ENCODE data around the gene PWWP2B. TPM values are rescaled to one million over a fixed set of nuclear protein-coding genes. Genes with fewer than 3 reads are reported as not detected.
"Not testable (repeated sequence)": the region's sequence is repeated elsewhere in the genome, so short reads cannot be mapped to it uniquely, and the experiment has no call there.

PWWP2B gene
- total RNA-seq, 1 donor from 2014 or later: 27.1 TPM

DNA sequence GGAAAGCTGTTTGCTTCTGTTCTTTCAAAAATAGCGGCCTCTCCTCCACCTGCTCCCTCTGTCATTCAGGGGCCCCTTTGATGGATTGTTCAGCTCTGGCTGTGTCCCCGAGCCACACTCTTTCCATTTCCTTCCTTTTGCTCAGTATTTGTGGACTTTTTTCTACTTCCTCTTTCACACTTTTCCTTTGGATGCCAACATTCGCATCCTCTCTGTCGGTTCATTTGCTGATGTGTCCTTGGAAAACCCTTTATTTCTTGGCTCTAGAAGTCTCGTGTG is 11.7 kb upstream of the PWWP2B start:
- H3K27me3 ChIP-seq (ENCODE audit: control insufficient read depth, insufficient read depth, low read length): peaks cover 12% of the 10 kb centered on the region
- H3K36me3 ChIP-seq (ENCODE audit: control insufficient read depth, insufficient read depth, low read length): no peaks in the 10 kb centered on the region
- TF ChIP-seq, protein P1, sequence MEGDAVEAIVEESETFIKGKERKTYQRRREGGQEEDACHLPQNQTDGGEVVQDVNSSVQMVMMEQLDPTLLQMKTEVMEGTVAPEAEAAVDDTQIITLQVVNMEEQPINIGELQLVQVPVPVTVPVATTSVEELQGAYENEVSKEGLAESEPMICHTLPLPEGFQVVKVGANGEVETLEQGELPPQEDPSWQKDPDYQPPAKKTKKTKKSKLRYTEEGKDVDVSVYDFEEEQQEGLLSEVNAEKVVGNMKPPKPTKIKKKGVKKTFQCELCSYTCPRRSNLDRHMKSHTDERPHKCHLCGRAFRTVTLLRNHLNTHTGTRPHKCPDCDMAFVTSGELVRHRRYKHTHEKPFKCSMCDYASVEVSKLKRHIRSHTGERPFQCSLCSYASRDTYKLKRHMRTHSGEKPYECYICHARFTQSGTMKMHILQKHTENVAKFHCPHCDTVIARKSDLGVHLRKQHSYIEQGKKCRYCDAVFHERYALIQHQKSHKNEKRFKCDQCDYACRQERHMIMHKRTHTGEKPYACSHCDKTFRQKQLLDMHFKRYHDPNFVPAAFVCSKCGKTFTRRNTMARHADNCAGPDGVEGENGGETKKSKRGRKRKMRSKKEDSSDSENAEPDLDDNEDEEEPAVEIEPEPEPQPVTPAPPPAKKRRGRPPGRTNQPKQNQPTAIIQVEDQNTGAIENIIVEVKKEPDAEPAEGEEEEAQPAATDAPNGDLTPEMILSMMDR (IDR thresholded peaks at IDR 0.05; ENCODE audit: insufficient read depth, low read length, poor library complexity, severe bottlenecking): no peak
- H3K4me3 ChIP-seq (ENCODE audit: low read depth, low read length): no peak overlapping the region
- no peak for DNase-seq (ENCODE audit: low read depth)

DNA sequence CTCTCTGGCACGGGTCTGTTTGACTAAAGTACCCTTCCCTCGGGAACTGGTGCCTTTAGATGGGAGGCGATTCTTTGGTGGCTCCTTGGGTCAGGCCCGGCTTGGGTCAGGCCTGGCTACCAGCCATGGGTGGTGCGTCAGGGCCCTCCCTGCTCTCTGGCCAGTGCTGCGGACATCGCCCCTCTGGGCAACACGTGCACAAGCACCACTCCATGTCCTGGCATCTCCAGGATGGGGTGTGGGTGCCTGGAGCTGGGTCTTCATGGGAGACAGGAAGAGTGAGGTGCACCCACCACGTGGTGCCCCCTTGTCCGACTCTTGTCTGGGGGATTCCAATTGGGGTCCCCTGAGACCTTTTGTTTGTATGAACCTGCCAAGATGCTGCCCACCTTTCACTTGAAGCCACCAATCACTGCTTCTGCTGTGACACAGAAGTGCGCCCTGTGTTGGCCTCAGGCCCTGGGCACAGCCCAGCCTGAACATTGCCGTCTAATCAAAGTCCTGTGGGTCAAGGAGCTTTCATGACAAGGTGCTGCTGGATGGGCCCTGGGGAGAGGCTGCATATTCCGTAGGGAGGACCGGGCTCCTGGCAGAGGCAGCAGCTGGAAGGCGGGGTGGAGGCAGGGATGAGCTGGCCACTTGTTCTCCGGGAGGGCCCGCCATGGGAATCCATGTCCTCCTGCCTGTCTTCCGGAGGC is 11.1 kb upstream of the PWWP2B start:
- H3K4me3 ChIP-seq (ENCODE audit: low read depth, low read length): no peak overlapping the region
- H3K36me3 ChIP-seq (ENCODE audit: control insufficient read depth, insufficient read depth, low read length): no peaks in the 10 kb centered on the region
- peaks cover 12% of the 10 kb centered on the region for H3K27me3 ChIP-seq (ENCODE audit: control insufficient read depth, insufficient read depth, low read length)
- TF ChIP-seq, protein P1 (IDR thresholded peaks at IDR 0.05; ENCODE audit: insufficient read depth, low read length, poor library complexity, severe bottlenecking): no peak
- no peak for DNase-seq (ENCODE audit: low read depth)

DNA sequence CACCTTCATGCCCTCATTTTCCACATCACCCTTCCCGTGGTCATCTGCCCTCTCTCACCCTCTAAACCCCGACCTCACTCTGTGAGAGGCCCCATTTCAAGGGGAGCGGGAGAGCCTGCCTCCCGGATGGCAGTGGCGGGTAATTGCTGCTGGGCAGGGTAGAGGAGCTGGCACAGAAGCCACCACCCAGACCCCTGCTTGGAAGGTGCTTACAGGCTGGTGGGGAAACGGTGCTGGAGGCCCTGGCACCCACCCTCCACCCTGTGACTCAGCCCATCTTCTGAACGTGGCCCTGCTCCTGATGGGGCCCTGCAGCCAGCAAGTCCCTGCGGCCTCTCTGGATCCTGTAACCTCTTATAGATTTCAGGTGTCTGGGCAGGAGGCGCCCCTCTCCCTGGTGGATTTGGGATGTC is 10.6 kb upstream of the PWWP2B start:
- TF ChIP-seq, protein P1 (IDR thresholded peaks at IDR 0.05; ENCODE audit: insufficient read depth, low read length, poor library complexity, severe bottlenecking): no peak
- Histone ChIP-seq H3K27me3 (ENCODE audit: control insufficient read depth, insufficient read depth, low read length) (peaks cover 12% of the 10 kb centered on the region), H3K4me3 (ENCODE audit: low read depth, low read length) (no peak overlapping the region), H3K36me3 (ENCODE audit: control insufficient read depth, insufficient read depth, low read length) (no peaks in the 10 kb centered on the region)
- no peak for DNase-seq (ENCODE audit: low read depth)

DNA sequence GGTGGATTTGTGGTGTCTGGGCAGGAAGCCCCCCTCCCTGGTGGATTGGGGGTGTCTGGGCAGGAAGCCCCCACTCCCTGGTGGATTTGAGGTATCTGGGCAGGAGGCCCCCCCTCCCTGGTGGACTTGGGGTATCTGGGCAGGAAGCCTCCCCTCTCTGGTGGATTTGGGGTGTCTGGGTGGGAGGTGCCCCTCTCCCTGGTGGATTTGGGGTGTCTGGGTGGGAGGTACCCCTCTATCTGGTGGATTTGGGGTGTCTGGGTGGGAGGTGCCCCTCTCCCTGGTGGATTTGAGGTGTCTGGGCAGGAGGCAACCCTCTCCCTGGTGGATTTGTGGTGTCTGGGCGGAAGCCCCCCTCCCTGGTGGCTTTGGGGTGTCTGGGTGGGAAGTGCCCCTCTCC is 10.1 kb upstream of the PWWP2B start:
- H3K27me3 ChIP-seq (ENCODE audit: control insufficient read depth, insufficient read depth, low read length): peaks cover 12% of the 10 kb centered on the region
- not testable (repeated sequence) for H3K36me3 ChIP-seq (ENCODE audit: control insufficient read depth, insufficient read depth, low read length); DNase-seq (ENCODE audit: low read depth); H3K4me3 ChIP-seq (ENCODE audit: low read depth, low read length)

DNA sequence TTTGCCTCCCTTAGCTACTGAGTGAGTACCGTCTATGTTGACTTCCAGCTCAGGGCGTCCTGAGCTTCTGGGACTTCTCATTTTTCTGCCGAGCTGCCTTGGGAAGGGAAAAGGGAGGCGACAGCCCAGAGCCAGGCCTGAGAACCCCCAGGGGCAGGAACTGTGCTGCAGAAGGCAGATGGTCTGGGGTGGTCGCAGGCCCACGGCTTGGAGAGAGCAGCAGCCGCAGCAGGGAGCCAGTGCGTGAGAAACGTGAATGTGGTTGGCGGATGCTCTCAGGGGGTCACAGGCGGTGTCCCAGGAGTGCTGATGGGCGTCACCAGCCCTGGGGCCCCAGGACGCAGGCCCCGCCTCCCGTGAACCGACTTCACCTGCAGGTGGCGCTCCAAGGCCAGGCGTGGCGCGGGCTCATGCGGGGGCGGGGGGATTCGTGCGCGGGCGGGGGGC is 9.2 kb upstream of the PWWP2B start:
- TF ChIP-seq, protein P1 (IDR thresholded peaks at IDR 0.05; ENCODE audit: insufficient read depth, low read length, poor library complexity, severe bottlenecking): peak; percentile 59
- Histone ChIP-seq H3K4me3 (ENCODE audit: low read depth, low read length) (no peak overlapping the region), H3K27me3 (ENCODE audit: control insufficient read depth, insufficient read depth, low read length) (peaks cover 12% of the 10 kb centered on the region), H3K36me3 (ENCODE audit: control insufficient read depth, insufficient read depth, low read length) (no peaks in the 10 kb centered on the region)
- DNase-seq (ENCODE audit: low read depth): no peak

DNA sequence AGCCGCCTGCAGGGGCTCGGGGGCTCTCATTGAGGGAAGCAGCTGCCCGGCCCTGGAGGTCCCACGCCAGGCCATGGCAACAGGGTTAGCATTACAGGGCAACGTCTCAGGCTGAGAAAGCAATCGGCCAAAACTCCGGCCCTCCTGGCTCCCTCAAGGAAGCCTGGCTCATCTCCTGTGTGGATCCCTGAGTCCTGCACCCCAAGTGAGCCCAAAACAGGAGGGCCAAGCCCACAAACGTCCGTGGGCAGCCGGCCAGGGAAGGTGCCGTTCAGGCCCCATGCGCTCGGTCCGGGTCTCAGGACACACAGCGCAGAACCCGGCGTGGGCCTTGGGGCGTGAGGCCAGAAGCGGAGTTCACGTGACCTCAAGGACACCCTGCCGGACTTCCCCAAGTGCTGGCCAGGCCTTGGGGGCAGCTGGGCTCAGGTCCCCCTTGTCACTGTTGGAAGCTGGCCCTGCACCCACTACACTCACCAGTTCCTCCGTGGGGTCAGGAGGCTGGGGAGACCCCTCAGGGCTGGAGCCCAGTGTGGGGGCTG is 8.0 kb upstream of the PWWP2B start:
- H3K36me3 ChIP-seq (ENCODE audit: control insufficient read depth, insufficient read depth, low read length): no peaks in the 10 kb centered on the region
- TF ChIP-seq, protein P1 (IDR thresholded peaks at IDR 0.05; ENCODE audit: insufficient read depth, low read length, poor library complexity, severe bottlenecking): no peak
- DNase-seq (ENCODE audit: low read depth): no peak
- peaks cover 12% of the 10 kb centered on the region for H3K27me3 ChIP-seq (ENCODE audit: control insufficient read depth, insufficient read depth, low read length)
- no peak overlapping the region for H3K4me3 ChIP-seq (ENCODE audit: low read depth, low read length)

Data from kidney epithelial cell (primary cell).